CD14-positive monocyte (primary cell): Measurements from ENCODE around the gene ODC1. TPM values are rescaled to one million over a fixed set of nuclear protein-coding genes. Genes with fewer than 3 reads are reported as not detected.
A peak's percentile ranks its signal among the peaks of the same experiment; 100 is the strongest.

Source experiments
- DNase-seq, 3 donors: peaks; one replicate each; pipeline ENCODE4 v3.0.0-alpha.2; 2011 to 2022
- H2AFZ ChIP-seq: 2 replicates; pipeline ENCODE4 v1.6.0; 2012; ENCODE audit warnings: mild to moderate bottlenecking, low read depth, low read length, inconsistent platforms; ENCODE audit not compliant: insufficient read depth, poor library complexity, severe bottlenecking
- H3K27ac ChIP-seq, 2 donors: 1 replicate in 1 of 2; 2 replicates in 1 of 2; pipeline ENCODE4 v1.5.1; 2012 to 2013; ENCODE audit warnings: low read length in 2 of 2, control low read depth in 1 of 2, inconsistent platforms in 1 of 2, low read depth in 1 of 2, mild to moderate bottlenecking in 1 of 2
- H3K27me3 ChIP-seq, 2 donors: one replicate each; pipeline versions ENCODE4 v1.6.0 to v1.6.1; 2011 to 2013; ENCODE audit warnings: low read length in 2 of 2; ENCODE audit not compliant: control insufficient read depth in 2 of 2, insufficient read depth in 2 of 2
- H3K36me3 ChIP-seq, 2 donors: replicated peaks in 1 of 2; 1 replicate in 1 of 2; 2 replicates in 1 of 2; pipeline versions ENCODE4 v1.5.1 to v1.6.1; 2012 to 2013; ENCODE audit warnings: low read length in 2 of 2, control low read depth in 1 of 2, inconsistent platforms in 1 of 2, mild to moderate bottlenecking in 1 of 2; ENCODE audit not compliant: insufficient read depth in 2 of 2, control insufficient read depth in 1 of 2
- H3K4me1 ChIP-seq, 2 donors: 1 replicate in 1 of 2; 2 replicates in 1 of 2; pipeline versions ENCODE4 v1.5.1 to v1.6.1; 2012 to 2013; ENCODE audit warnings: low read length in 2 of 2, control low read depth in 1 of 2, inconsistent platforms in 1 of 2, mild to moderate bottlenecking in 1 of 2, moderate library complexity in 1 of 2; ENCODE audit not compliant: insufficient read depth in 2 of 2, control insufficient read depth in 1 of 2
- H3K4me2 ChIP-seq: replicated peaks from 2 replicates; pipeline ENCODE3; 2012; ENCODE audit warnings: low read length, moderate library complexity, mild to moderate bottlenecking; ENCODE audit not compliant: poor library complexity, severe bottlenecking; ENCODE audit errors: extremely low read depth
- H3K4me3 ChIP-seq, 3 experiments: fragments of 200-600 bp in 1 of 3; sonication (generic) in 1 of 3; replicated peaks in 1 of 3; 1 replicate in 2 of 3; 2 replicates in 1 of 3; pipeline ENCODE4 v1.5.1; 2011 to 2013; ENCODE audit warnings: low read length in 3 of 3, mild to moderate bottlenecking in 3 of 3, control low read depth in 2 of 3, low read depth in 2 of 3, inconsistent platforms in 1 of 3, moderate library complexity in 1 of 3
- H3K79me2 ChIP-seq: 2 replicates; pipeline ENCODE4 v1.6.0; 2012; ENCODE audit warnings: mild to moderate bottlenecking, control low read depth, inconsistent platforms, low read length, moderate library complexity; ENCODE audit not compliant: insufficient read depth
- H3K9ac ChIP-seq: 2 replicates; pipeline ENCODE4 v1.6.0; 2017; ENCODE audit warnings: low read length, mild to moderate bottlenecking; ENCODE audit not compliant: insufficient read depth, poor library complexity, severe bottlenecking
- H3K9me3 ChIP-seq, 2 donors: replicated peaks in 1 of 2; 1 replicate in 1 of 2; 2 replicates in 1 of 2; pipeline versions ENCODE4 v1.5.1 to v1.6.1; 2012 to 2013; ENCODE audit warnings: low read length in 2 of 2, control low read depth in 1 of 2; ENCODE audit not compliant: control insufficient read depth in 1 of 2, insufficient read depth in 1 of 2
- H4K20me1 ChIP-seq: 2 replicates; pipeline ENCODE4 v1.6.0; 2012; ENCODE audit warnings: mild to moderate bottlenecking, low read length, control low read depth, moderate library complexity; ENCODE audit not compliant: insufficient read depth
- H3K27ac Mint-ChIP-seq, 7 donors: one replicate each; pipeline ENCODE4 v1.8.0; 2020; ENCODE audit warnings: mild to moderate bottlenecking in 7 of 7, mixed read lengths in 7 of 7, moderate library complexity in 6 of 7, inconsistent platforms in 2 of 7
- H3K27me3 Mint-ChIP-seq, 3 donors: one replicate each; pipeline ENCODE4 v1.8.0; 2021 to 2022; ENCODE audit warnings: low read depth in 3 of 3, mild to moderate bottlenecking in 3 of 3, mixed read lengths in 3 of 3, moderate library complexity in 3 of 3, inconsistent platforms in 1 of 3
- H3K36me3 Mint-ChIP-seq, 2 donors: one replicate each; pipeline ENCODE4 v1.8.0; 2020; ENCODE audit warnings: mixed read lengths in 2 of 2, inconsistent platforms in 1 of 2, mild to moderate bottlenecking in 1 of 2
- H3K4me1 Mint-ChIP-seq: one replicate; pipeline ENCODE4 v1.8.0; 2020; ENCODE audit warnings: mild to moderate bottlenecking, mixed read lengths
- H3K4me3 Mint-ChIP-seq, 2 donors: one replicate each; pipeline ENCODE4 v1.8.0; 2020; ENCODE audit warnings: mild to moderate bottlenecking in 2 of 2, mixed read lengths in 2 of 2, moderate library complexity in 1 of 2
- H3K9me3 Mint-ChIP-seq, 7 donors: one replicate each; pipeline ENCODE4 v1.8.0; 2020 to 2022; ENCODE audit warnings: mixed read lengths in 7 of 7, mild to moderate bottlenecking in 6 of 7, moderate library complexity in 6 of 7, inconsistent platforms in 2 of 7
- WGBS: methylation state at CpG from one replicate; pipeline ENCODE4 v1.1.5; 2013; ENCODE audit warnings: missing lambda C conversion rate; ENCODE audit not compliant: insufficient coverage; 5-methylcytosine and 5-hydroxymethylcytosine counted together
- intact Hi-C, 2 donors: fragments of 100-400 bp; cut with micrococcal nuclease; formaldehyde crosslinking; loops; one replicate each; pipeline versions ENCODE4 v1.15.0 to v1.15.1; 2023
- polyA plus RNA-seq, 3 donors: library from polyadenylated mRNA; depleted of rRNA in 1 of 3; unstranded in 2 of 3; stranded (reverse) in 1 of 3; fragments of 300-500 nt in 2 of 3; fragments of >200 nt in 1 of 3; fragmentation: Illumina TruSeq in 2 of 3; gene quantifications; 1 replicate in 2 of 3; 2 replicates in 1 of 3; pipeline ENCODE4 v1.2.3, GENCODE V29; 2012 to 2021
- TF ChIP-seq, protein P1 (sequence below): fragments of 200-600 bp; IDR thresholded peaks from one replicate; pipeline ENCODE4 v1.8.0; 2022; ENCODE audit warnings: antibody characterized with exemption, mild to moderate bottlenecking

ODC1 gene
- polyA plus RNA-seq, 3 donors, result 22.7 to 27.3 (median 23.6) TPM

DNA sequence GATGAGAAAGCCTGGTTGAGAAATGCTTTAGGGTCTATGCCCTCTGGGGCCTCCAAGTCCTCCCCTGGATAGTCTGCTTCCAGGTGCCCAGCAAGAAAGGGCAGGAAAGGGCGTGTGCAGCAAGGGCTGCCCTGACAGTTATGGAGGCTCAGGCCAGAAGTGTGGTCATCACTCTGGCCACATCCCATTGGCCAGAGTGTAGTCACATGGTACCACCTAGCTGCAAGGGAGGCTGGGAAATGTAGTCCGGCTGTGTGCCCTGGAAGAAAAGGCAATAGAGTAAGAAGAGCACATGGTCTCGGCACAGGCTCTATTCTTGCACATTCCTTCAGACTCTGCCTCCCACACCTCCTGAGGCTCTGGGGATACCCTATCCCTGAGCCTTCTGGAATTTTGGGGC lies 35.7 kb downstream of the ODC1 start:
- H3K4me3 Mint-ChIP-seq, result no peak overlapping the region
- no peak overlapping the region for H3K9ac ChIP-seq
- H2AFZ ChIP-seq, result no peak overlapping the region
- no peaks in the 10 kb centered on the region for H3K27me3 ChIP-seq
- peaks cover 7 to 37% of the 10 kb centered on the region in 2 donors for H3K36me3 ChIP-seq
- H3K27ac Mint-ChIP-seq, result peak overlapping the region; percentile 33 to 98 (median 94)
- H3K4me1 ChIP-seq, result peaks cover 42% of the 10 kb centered on the region in 2 donors
- intact Hi-C loops, result loop anchor here (5.0 kb wide), 2 partner anchors 110 to 290 kb away; partner anchors contain the start of genes HPCAL1 (in 1 of the 2) and RRM2 (in 1 of the 2)
- TF ChIP-seq, protein P1, sequence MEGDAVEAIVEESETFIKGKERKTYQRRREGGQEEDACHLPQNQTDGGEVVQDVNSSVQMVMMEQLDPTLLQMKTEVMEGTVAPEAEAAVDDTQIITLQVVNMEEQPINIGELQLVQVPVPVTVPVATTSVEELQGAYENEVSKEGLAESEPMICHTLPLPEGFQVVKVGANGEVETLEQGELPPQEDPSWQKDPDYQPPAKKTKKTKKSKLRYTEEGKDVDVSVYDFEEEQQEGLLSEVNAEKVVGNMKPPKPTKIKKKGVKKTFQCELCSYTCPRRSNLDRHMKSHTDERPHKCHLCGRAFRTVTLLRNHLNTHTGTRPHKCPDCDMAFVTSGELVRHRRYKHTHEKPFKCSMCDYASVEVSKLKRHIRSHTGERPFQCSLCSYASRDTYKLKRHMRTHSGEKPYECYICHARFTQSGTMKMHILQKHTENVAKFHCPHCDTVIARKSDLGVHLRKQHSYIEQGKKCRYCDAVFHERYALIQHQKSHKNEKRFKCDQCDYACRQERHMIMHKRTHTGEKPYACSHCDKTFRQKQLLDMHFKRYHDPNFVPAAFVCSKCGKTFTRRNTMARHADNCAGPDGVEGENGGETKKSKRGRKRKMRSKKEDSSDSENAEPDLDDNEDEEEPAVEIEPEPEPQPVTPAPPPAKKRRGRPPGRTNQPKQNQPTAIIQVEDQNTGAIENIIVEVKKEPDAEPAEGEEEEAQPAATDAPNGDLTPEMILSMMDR, result no peak
- no peak overlapping the region for H3K4me2 ChIP-seq
- 100% methylated on average over 1 of the region's 3 CpGs for whole genome bisulfite sequencing
- peak; percentile 49 to 68 (median 61) for DNase-seq
- H3K9me3 ChIP-seq, result no peaks in the 10 kb centered on the region
- H3K79me2 ChIP-seq, result peaks cover 39% of the 10 kb centered on the region
- H3K4me1 Mint-ChIP-seq, result peaks cover 52% of the 10 kb centered on the region
- peak overlapping the region in 1 of 2 donors; percentile 87 for H3K27ac ChIP-seq
- H3K27me3 Mint-ChIP-seq, result peaks cover 0 to 7% (median 0%) of the 10 kb centered on the region in 3 donors
- no peak overlapping the region for H3K4me3 ChIP-seq
- H3K36me3 Mint-ChIP-seq, result peaks cover 29 to 47% of the 10 kb centered on the region in 2 donors
- peaks cover 0 to 6% (median 3%) of the 10 kb centered on the region in 7 donors for H3K9me3 Mint-ChIP-seq
- peaks cover 33% of the 10 kb centered on the region for H4K20me1 ChIP-seq

DNA sequence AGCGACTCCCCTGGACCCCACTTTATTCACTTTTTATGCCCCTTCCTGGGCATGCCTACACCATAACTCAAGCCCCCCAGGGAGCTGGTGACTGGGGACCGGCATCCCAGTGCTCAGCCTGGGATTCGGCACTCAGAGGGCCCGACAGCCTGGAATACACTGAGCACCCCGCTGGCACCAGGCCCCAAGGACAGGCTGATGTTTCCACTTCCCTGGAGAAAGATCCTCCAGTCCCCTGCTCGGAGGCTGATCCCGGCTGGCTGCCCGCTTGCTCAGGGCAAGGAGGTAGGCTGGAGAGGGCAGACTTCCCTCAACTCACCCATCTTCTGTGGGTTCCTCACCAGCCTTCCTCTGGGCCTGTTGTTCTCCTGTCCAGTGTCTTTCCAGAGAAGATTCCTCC lies 36.6 kb downstream of the ODC1 start:
- H3K4me3 ChIP-seq, result no peak overlapping the region
- H3K4me1 ChIP-seq, result peaks cover 50% of the 10 kb centered on the region in 2 donors
- peaks cover 0 to 7% (median 0%) of the 10 kb centered on the region in 3 donors for H3K27me3 Mint-ChIP-seq
- peak overlapping the region in 1 of 2 donors; percentile 87 for H3K27ac ChIP-seq
- H3K27ac Mint-ChIP-seq, result peak overlapping the region; percentile 94 to 99 (median 97)
- H3K36me3 Mint-ChIP-seq, result peaks cover 27 to 48% of the 10 kb centered on the region in 2 donors
- intact Hi-C loops, result loop anchor here (2.0 to 5.0 kb wide), 4 partner anchors 81 to 289 kb away; partner anchors contain the start of genes HPCAL1 (in 1 of the 2) and RRM2 (in 1 of the 2)
- H4K20me1 ChIP-seq, result peaks cover 26% of the 10 kb centered on the region
- no peak overlapping the region for H3K4me3 Mint-ChIP-seq
- no peak overlapping the region for H3K4me2 ChIP-seq
- peaks cover 60% of the 10 kb centered on the region for H3K4me1 Mint-ChIP-seq
- H3K9me3 ChIP-seq, result no peaks in the 10 kb centered on the region
- no peaks in the 10 kb centered on the region for H3K27me3 ChIP-seq
- DNase-seq, result no peak
- WGBS, result 88% methylated on average over 4 of the region's 8 CpGs
- TF ChIP-seq, protein P1, result no peak
- no peak overlapping the region for H2AFZ ChIP-seq
- H3K79me2 ChIP-seq, result peaks cover 42% of the 10 kb centered on the region
- H3K36me3 ChIP-seq, result peaks cover 7 to 37% of the 10 kb centered on the region in 2 donors
- peaks cover 0 to 6% (median 3%) of the 10 kb centered on the region in 7 donors for H3K9me3 Mint-ChIP-seq
- no peak overlapping the region for H3K9ac ChIP-seq
